ENCODE data around the gene KRT35. TPM values are rescaled to one million over a fixed set of nuclear protein-coding genes. Genes with fewer than 3 reads are reported as not detected.

KRT35 gene
- total RNA-seq, 2 donors from 2014 or later: not detected

DNA sequence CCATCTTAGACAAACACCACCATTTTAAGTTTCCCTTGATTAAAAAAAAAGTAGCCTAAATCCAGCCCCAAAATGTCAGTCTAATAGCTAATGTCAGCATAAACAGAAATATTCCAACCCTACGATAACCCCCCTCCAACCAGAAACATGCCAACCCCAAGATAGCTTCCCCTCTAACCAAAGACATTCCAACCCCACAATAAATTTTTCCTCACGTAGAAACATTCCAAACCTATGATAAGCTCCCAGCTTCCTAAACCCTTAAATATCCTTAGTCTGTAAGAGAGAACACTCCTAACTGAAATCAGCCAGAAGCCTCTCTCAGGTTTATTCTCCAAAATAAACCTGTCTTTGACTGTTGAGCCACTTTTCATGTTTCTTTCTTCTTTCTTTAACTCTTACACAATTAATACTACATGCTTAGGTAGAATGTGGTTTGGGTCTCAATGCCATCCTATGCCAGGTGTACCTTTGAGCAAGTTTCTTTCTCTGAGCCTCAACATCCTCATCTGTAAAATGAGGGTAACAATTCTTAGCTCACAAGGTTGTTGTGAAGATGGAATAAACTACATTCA is 29.7 kb downstream of the KRT35 start:
- Mint-ChIP-seq H3K36me3 (ENCODE audit: low read depth) (no peaks in the 10 kb centered on the region), H3K27me3 (peaks cover 11% of the 10 kb centered on the region), H3K4me3 (no peak overlapping the region), H3K4me1 (peaks cover 3% of the 10 kb centered on the region), H3K27ac (no peak overlapping the region)
- ATAC-seq (no peak), DNase-seq (no peak)
- no peaks in the 10 kb centered on the region for H3K9me3 ChIP-seq (ENCODE audit: control insufficient read depth, low read length, poor library complexity, severe bottlenecking)

DNA sequence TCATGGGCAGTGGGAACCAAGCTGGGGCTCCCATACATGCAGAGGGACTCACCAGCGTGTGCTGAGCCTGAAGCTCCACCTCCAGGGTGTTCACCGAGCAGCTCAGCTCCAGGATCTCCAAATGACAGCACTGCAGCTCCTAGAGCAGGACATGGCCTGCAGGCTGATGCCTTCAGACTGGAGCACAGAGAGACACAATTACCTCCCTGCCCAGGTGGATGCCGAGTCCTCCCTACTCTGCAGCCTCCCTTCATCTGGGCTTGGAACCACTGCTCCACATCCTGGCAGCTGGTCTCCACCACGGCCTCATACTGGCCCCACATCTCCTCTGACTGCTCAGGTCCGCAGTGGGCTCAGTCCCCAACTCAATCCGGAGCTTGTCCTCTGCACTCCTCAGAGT is 31.9 kb downstream of the KRT35 start:
- peaks cover 22% of the 10 kb centered on the region for H3K27me3 Mint-ChIP-seq
- no peaks in the 10 kb centered on the region for H3K9me3 ChIP-seq (ENCODE audit: control insufficient read depth, low read length, poor library complexity, severe bottlenecking)
- no peak for ATAC-seq
- H3K4me1 Mint-ChIP-seq: no peaks in the 10 kb centered on the region
- no peak overlapping the region for H3K4me3 Mint-ChIP-seq
- no peaks in the 10 kb centered on the region for H3K36me3 Mint-ChIP-seq (ENCODE audit: low read depth)
- no peak for DNase-seq
- H3K27ac Mint-ChIP-seq: peak overlapping the region; percentile 39

DNA sequence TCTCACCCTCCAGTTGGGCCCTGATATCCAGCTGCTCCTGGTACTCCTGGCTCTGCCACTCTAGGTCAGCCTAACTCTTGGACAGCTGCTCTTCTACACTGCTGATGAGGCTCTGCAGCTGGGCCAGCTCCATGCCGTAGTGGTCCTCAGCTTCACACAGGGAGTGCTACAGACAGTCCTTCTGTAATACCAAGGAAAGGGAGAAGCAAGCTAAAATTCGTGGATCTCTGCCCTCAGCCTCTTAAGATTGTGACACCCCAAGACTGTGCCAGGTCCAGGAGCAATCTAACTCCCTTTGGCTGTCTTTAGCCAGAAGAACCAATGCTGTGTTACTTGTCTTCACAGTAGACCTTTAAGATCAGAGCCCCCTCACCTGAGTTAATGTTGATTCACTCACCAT is 32.4 kb downstream of the KRT35 start:
- H3K27me3 Mint-ChIP-seq: peaks cover 25% of the 10 kb centered on the region
- no peak for ATAC-seq
- H3K36me3 Mint-ChIP-seq (ENCODE audit: low read depth): no peaks in the 10 kb centered on the region
- H3K4me3 Mint-ChIP-seq: no peak overlapping the region
- no peak for DNase-seq
- H3K27ac Mint-ChIP-seq: peak overlapping the region; percentile 39
- no peaks in the 10 kb centered on the region for H3K4me1 Mint-ChIP-seq
- no peaks in the 10 kb centered on the region for H3K9me3 ChIP-seq (ENCODE audit: control insufficient read depth, low read length, poor library complexity, severe bottlenecking)

DNA sequence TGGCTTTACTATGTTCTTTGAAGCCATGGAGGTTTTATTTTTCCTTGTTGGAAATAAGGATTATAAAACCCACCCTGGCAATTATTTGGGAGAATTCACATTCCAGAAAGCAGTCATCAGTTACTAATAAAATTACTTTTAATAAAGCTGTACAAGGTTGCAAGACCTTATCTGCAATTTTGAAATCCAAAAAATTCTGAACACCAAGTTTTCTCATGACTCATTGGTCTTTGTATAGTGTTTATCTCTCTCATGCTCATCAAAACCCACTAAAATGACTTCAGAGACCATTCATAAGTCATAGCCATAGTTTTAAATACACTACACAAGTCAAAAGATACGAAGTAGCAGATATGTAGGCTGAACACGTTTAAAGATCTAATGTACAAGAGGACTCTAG is 34.1 kb downstream of the KRT35 start:
- Mint-ChIP-seq H3K27me3 (peaks cover 30% of the 10 kb centered on the region), H3K4me3 (no peak overlapping the region)

DNA sequence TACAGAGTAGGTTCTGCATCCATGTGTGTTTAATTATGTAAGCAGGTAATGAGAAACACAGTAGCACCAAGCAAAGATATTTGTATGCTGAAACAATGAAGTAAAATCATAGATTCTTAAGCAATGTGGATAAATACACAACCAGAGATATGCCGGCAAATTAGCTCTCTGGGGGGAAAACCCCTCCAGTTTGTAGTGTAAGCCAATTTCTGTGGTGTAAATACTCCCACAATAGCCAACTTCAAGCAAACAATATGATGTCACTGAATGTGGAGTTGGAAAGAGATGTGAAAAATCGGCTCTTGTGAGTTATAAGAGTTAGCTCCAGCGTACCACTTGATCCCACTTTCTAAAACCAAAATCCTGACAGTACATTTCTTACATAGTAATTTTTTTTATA is 36.3 kb downstream of the KRT35 start:
- DNase-seq: no peak
- H3K4me3 Mint-ChIP-seq: no peak overlapping the region
- peaks cover 41% of the 10 kb centered on the region for H3K27me3 Mint-ChIP-seq
- ATAC-seq: no peak
- no peaks in the 10 kb centered on the region for H3K36me3 Mint-ChIP-seq (ENCODE audit: low read depth)
- H3K4me1 Mint-ChIP-seq: no peaks in the 10 kb centered on the region
- H3K9me3 ChIP-seq (ENCODE audit: control insufficient read depth, low read length, poor library complexity, severe bottlenecking): no peaks in the 10 kb centered on the region
- H3K27ac Mint-ChIP-seq: no peak overlapping the region

More for the DNA sequence above, 34.1 kb downstream of the KRT35 start:
- H3K9me3 ChIP-seq (ENCODE audit: control insufficient read depth, low read length, poor library complexity, severe bottlenecking): no peaks in the 10 kb centered on the region
- DNase-seq (no peak), ATAC-seq (no peak)
- Mint-ChIP-seq H3K4me1 (no peaks in the 10 kb centered on the region), H3K36me3 (ENCODE audit: low read depth) (no peaks in the 10 kb centered on the region), H3K27ac (no peak overlapping the region)

DNA sequence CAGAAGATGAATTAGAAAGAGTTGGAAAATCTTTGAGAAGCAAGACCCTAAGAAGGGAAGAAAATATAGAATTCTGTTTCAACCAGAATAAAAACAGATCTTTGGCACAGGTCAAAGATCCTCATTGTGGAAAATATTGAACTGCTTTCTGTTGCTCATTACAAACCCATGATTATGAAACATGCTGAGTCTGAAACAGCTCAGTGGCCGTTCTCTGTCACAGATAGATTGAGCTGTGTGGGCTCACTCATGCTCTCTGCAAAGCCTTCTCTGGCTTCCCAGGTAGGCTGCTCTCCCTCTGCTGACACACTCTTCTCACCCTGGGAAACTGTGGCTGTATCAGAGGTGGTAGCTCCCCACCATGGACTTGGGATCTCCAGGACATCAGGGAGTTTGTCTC is 36.8 kb downstream of the KRT35 start:
- ATAC-seq (no peak), DNase-seq (no peak)
- Mint-ChIP-seq H3K27ac (peak overlapping the region; percentile 49), H3K4me3 (no peak overlapping the region), H3K4me1 (peaks cover 2% of the 10 kb centered on the region), H3K27me3 (peaks cover 42% of the 10 kb centered on the region), H3K36me3 (ENCODE audit: low read depth) (no peaks in the 10 kb centered on the region)
- H3K9me3 ChIP-seq (ENCODE audit: control insufficient read depth, low read length, poor library complexity, severe bottlenecking): no peaks in the 10 kb centered on the region

DNA sequence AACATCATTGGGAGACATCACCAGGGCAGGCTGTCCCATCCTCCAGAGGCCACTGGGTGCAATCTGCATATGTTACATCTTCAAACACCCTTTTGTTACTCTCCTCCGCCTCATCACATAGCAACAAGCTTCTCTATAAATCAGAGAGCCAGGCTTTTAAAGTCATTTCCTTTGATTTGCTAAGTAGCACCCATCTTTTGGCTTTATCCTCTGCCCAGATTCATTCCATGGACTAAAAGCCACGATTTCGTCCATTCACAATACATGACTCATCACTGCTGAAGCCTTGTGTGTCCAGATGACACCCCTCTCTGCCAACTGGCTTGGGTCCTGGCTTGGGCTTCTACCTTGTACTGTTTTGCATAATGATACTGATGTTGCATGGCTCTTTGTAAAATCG is 38.2 kb downstream of the KRT35 start:
- H3K27me3 Mint-ChIP-seq: peaks cover 41% of the 10 kb centered on the region
- DNase-seq (no peak), ATAC-seq (no peak)
- no peaks in the 10 kb centered on the region for H3K36me3 Mint-ChIP-seq (ENCODE audit: low read depth)
- no peak overlapping the region for H3K4me3 Mint-ChIP-seq
- H3K27ac Mint-ChIP-seq: no peak overlapping the region
- peaks cover 2% of the 10 kb centered on the region for H3K4me1 Mint-ChIP-seq
- H3K9me3 ChIP-seq (ENCODE audit: control insufficient read depth, low read length, poor library complexity, severe bottlenecking): no peaks in the 10 kb centered on the region

DNA sequence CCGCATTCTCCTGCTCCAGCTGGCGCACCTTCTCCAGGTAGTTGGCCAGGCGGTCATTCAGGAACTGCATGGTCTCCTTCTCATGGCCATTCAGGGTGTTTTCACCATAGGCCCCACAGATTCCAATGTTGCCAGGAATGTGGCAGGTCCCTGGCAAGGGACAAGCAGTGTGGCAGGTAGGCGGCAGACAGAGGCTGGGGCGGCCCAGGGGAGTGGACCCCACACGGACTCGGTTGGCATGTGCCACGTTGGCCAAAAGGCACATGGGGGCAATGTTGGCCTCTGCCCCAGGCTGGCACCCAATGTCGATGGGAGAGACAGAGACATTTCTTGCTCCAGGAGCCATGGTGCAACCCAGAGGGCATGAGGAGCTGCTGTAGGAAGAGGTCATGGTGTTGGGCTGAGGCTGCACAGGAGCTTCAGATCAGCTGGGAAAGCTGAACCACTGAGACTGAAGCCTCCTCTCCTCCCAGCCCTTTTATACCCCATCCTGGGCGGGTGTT is 40.4 kb downstream of the KRT35 start, which contains the start of gene KRT38:
Gene KRT38, minus strand, starts transcription at position 453 of the 503 bp plus-strand sequence. Its CDS starts 62 bp downstream, at position 391.
- H3K9me3 ChIP-seq (ENCODE audit: control insufficient read depth, low read length, poor library complexity, severe bottlenecking): no peaks in the 10 kb centered on the region
- H3K4me3 Mint-ChIP-seq: no peak within 1 kb of the TSS
- H3K27me3 Mint-ChIP-seq: peaks cover 31% of the 10 kb centered on the region
- DNase-seq (no peak), ATAC-seq (no peak)
- H3K36me3 Mint-ChIP-seq (ENCODE audit: low read depth): no peaks in the 10 kb centered on the region
- H3K27ac Mint-ChIP-seq: no peak within 1 kb of the TSS
- peaks cover 2% of the 10 kb centered on the region for H3K4me1 Mint-ChIP-seq

DNA sequence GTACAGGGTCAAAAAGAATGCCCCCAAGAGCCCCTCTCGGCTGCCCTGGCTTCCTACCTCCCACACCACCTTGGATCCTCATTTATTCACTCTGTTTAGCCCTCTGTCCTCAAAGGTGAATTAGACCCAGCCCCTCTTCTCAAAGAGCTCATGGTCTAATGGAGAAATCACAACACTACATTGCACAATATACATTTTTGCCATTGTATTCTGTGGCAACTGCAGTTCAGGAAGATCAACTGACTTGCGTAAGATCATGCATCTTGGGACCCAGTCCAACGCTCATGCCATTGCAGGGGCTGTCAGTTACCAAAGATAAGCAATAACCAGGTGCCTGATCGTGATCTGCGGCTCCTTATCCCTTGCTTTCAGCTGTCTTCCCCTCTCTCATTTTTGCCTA is 41.6 kb downstream of the KRT35 start:
- Mint-ChIP-seq H3K36me3 (ENCODE audit: low read depth) (no peaks in the 10 kb centered on the region), H3K27me3 (peaks cover 31% of the 10 kb centered on the region), H3K4me1 (peaks cover 2% of the 10 kb centered on the region), H3K27ac (peak overlapping the region; percentile 54), H3K4me3 (no peak overlapping the region)
- no peak for ATAC-seq
- no peak for DNase-seq
- H3K9me3 ChIP-seq (ENCODE audit: control insufficient read depth, low read length, poor library complexity, severe bottlenecking): no peaks in the 10 kb centered on the region

DNA sequence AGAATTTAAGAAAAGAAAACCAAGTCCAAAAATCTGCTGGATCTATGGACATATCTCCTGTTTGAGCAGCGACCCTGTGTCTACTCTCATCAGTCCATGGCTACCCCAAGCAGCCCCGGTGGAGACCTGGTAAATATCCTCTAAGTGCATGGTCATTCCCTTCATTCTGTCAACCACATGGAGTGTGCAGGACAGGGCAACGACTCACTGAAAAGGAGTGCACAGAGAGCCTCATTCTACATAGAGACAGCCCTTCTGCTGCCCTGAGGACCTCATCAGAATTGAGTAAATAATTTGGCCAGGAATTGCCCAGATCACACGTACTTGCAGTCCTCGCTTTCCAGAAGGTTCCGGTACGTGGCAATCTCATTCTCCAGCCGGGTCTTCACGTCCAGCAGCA is 43.2 kb downstream of the KRT35 start:
- Mint-ChIP-seq H3K27ac (no peak overlapping the region), H3K27me3 (peaks cover 21% of the 10 kb centered on the region), H3K4me1 (peaks cover 2% of the 10 kb centered on the region), H3K36me3 (ENCODE audit: low read depth) (no peaks in the 10 kb centered on the region), H3K4me3 (no peak overlapping the region)
- no peaks in the 10 kb centered on the region for H3K9me3 ChIP-seq (ENCODE audit: control insufficient read depth, low read length, poor library complexity, severe bottlenecking)
- no peak for ATAC-seq
- no peak for DNase-seq

- H3K9me3 ChIP-seq (ENCODE audit: control insufficient read depth, low read length, poor library complexity, severe bottlenecking): no peaks in the 10 kb centered on the region
- H3K27ac Mint-ChIP-seq: no peak overlapping the region
- no peaks in the 10 kb centered on the region for H3K36me3 Mint-ChIP-seq (ENCODE audit: low read depth)
- H3K4me1 Mint-ChIP-seq: peaks cover 2% of the 10 kb centered on the region
- ATAC-seq: no peak
- no peak overlapping the region for H3K4me3 Mint-ChIP-seq
- DNase-seq: no peak
- H3K27me3 Mint-ChIP-seq: peaks cover 21% of the 10 kb centered on the region
Measured at GRCh38 chr17:41437254-41437653, 43.7 kb downstream of the KRT35 start.

GRCh38 chr17:41434415-41434814 is 46.5 kb downstream of the KRT35 start:
- no peak for DNase-seq

DNA sequence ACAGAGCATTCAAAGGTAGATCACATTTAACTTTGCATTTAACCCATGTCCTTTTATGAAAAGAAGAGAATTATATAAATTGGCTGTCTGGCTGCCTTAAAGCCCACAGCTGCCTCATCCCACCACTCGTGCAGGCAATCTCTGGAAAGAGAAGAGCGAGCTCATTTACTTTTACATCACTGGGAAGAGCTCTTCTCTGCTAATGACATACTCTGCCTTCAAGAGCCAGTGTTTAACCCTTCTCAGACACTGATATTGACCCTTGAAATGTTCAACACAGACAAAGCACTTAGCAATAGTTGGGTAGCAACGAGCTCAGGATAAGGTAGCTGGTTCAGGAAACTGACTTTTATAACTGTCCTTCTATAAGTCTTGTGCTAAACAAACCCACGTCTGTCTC is 46.9 kb downstream of the KRT35 start:
- no peak overlapping the region for H3K4me3 Mint-ChIP-seq
- H3K27ac Mint-ChIP-seq: no peak overlapping the region
- no peaks in the 10 kb centered on the region for H3K4me1 Mint-ChIP-seq
- peaks cover 12% of the 10 kb centered on the region for H3K27me3 Mint-ChIP-seq
- H3K36me3 Mint-ChIP-seq (ENCODE audit: low read depth): no peaks in the 10 kb centered on the region
- DNase-seq (no peak), ATAC-seq (no peak)
- H3K9me3 ChIP-seq (ENCODE audit: control insufficient read depth, low read length, poor library complexity, severe bottlenecking): no peaks in the 10 kb centered on the region

More at GRCh38 chr17:41434415-41434814, 46.5 kb downstream of the KRT35 start:
- ATAC-seq: no peak
- H3K36me3 Mint-ChIP-seq (ENCODE audit: low read depth): no peaks in the 10 kb centered on the region
- H3K27ac Mint-ChIP-seq: no peak overlapping the region
- no peak overlapping the region for H3K4me3 Mint-ChIP-seq
- peaks cover 15% of the 10 kb centered on the region for H3K27me3 Mint-ChIP-seq
- H3K9me3 ChIP-seq (ENCODE audit: control insufficient read depth, low read length, poor library complexity, severe bottlenecking): no peaks in the 10 kb centered on the region
- peaks cover 2% of the 10 kb centered on the region for H3K4me1 Mint-ChIP-seq

DNA sequence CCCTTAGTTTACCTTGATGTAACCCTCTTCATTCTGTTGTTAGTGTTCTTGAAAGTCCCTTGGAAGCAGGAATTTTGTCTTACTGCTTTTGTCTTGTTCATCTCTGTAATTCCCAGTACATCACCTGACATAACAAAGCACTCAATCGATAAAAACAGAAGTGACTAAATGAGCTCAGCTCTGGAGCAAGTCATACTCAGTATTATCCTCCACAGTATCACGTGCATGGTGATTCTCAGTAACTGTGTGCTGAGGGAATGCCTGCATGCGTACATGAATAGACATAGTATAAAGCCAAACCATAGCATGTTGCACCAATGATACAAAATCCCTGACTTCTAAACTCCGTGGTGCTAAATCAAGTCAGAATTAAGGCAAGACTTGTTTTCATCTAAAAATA is 47.4 kb downstream of the KRT35 start:
- Mint-ChIP-seq H3K4me1 (no peaks in the 10 kb centered on the region), H3K4me3 (no peak overlapping the region), H3K27me3 (peaks cover 16% of the 10 kb centered on the region), H3K27ac (no peak overlapping the region), H3K36me3 (ENCODE audit: low read depth) (no peaks in the 10 kb centered on the region)
- DNase-seq: no peak
- ATAC-seq: no peak
- H3K9me3 ChIP-seq (ENCODE audit: control insufficient read depth, low read length, poor library complexity, severe bottlenecking): no peaks in the 10 kb centered on the region

All from T-helper 17 cell (primary cell).